T-helper 2 cell treated with Interferon-gamma antibody and Interleukin-4, amounts not matched to agents 5 μg/mL and 100 μg/mL, for 36 hours (primary cell): Measurements from ENCODE around the gene TMEM225.
"Not testable (repeated sequence)": the region's sequence is repeated elsewhere in the genome, so short reads cannot be mapped to it uniquely, and the experiment has no call there.

Experiments used
- DNase-seq: peaks from one replicate; pipeline ENCODE4 v3.0.0; 2021; ENCODE audit warnings: low spot score
- H3K27ac Mint-ChIP-seq: one replicate; pipeline ENCODE4 v1.8.0; 2021; ENCODE audit warnings: mild to moderate bottlenecking, mixed read lengths
- H3K27me3 Mint-ChIP-seq: one replicate; pipeline ENCODE4 v1.8.0; 2021; ENCODE audit warnings: low read depth, mixed read lengths
- H3K36me3 Mint-ChIP-seq: one replicate; pipeline ENCODE4 v1.8.0; 2021; ENCODE audit warnings: low read depth, mixed read lengths
- H3K4me1 Mint-ChIP-seq: one replicate; pipeline ENCODE4 v1.8.0; 2021; ENCODE audit warnings: low read depth, mixed read lengths
- H3K4me3 Mint-ChIP-seq: one replicate; pipeline ENCODE4 v1.8.0; 2022; ENCODE audit warnings: mild to moderate bottlenecking, moderate library complexity, mixed read lengths
- H3K9me3 Mint-ChIP-seq: one replicate; pipeline ENCODE4 v1.8.0; 2021; ENCODE audit warnings: mixed read lengths

The TMEM225 gene, protein sequence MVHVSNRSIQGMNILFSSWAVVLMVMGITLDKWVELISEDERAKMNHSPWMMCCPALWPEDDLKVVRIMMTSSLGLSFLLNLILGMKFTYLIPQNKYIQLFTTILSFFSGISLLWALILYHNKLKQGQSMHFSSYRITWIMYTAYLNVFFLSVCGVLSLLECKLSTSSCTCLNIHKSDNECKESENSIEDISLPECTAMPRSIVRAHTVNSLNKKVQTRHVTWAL

DNA sequence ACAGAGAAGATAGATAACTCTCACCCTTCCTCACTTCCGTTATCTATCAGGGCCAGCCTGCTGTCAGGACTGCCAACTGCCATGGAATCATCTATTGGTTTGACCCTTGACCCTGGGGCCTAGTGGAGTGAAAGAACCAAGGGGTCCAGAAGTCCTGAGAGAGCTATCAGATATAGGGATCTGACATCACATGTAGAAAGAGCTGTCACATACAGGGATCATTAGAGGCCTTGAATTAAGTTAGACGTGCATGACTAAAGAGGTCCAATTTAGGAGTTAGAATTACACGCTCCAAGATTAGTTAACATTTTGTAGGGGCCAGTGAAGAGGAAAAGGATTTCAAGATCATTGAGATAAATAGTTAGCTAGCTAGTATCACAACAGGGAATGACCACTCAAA, at the start of gene TMEM225:
Gene TMEM225, minus strand, starts transcription at position 101 of the 400 bp plus-strand sequence. CDS start 245 bp downstream, outside the sequence.
- no peaks in the 10 kb centered on the region for H3K9me3 Mint-ChIP-seq

DNA sequence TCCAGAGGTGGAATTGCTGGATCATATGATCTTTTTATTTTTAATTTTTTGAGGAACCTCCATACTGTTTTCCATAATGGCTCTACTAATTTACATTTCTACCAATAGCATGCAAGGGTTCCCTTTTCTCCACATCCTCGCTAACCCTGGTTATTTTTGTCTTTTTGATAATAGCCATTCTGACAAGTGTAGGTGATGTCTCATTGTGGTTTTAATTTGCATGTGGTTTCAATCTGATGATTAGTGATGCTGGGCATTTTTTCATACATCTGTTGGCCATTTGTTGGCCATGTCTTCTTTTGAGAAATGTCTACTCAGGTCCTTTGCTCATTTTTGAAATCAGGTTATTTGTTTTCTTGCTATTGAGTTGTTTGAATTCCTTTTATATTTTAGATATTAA, 38.6 kb upstream of the TMEM225 start:
- no peak for DNase-seq
- no peaks in the 10 kb centered on the region for H3K27me3 Mint-ChIP-seq
- no peak overlapping the region for H3K27ac Mint-ChIP-seq
- no peak overlapping the region for H3K4me3 Mint-ChIP-seq
- H3K36me3 Mint-ChIP-seq, result no peaks in the 10 kb centered on the region
- no peaks in the 10 kb centered on the region for H3K4me1 Mint-ChIP-seq
- no peaks in the 10 kb centered on the region for H3K9me3 Mint-ChIP-seq

More for the DNA sequence above, at the start of gene TMEM225:
- H3K27me3 Mint-ChIP-seq, result no peaks in the 10 kb centered on the region
- H3K27ac Mint-ChIP-seq, result no peak within 1 kb of the TSS
- no peaks in the 10 kb centered on the region for H3K36me3 Mint-ChIP-seq
- H3K4me1 Mint-ChIP-seq, result no peaks in the 10 kb centered on the region
- H3K4me3 Mint-ChIP-seq, result no peak within 1 kb of the TSS
- DNase-seq, result no peak

DNA sequence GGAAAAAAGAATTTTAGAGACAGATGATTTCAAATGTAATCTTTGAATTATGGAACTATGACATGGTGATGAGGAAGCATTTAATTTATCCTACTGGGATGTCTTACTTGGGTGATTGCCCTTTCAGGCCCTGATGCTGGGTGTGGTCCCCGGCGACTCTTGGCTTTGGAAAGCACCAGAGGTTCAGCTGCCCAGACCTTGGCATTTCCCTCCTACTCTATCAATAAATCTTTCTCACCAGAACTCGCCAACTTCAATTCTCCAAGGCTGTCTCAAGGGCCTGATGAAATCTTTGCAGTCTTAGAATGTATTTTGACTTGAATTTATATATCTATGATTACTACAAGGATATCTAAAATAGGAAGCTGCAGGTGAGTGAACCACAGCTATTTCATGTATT, 35.5 kb upstream of the TMEM225 start:
- peaks cover under 1% of the 10 kb centered on the region for H3K27me3 Mint-ChIP-seq
- H3K27ac Mint-ChIP-seq, result no peak overlapping the region
- no peaks in the 10 kb centered on the region for H3K4me1 Mint-ChIP-seq
- H3K4me3 Mint-ChIP-seq, result no peak overlapping the region
- H3K9me3 Mint-ChIP-seq, result no peaks in the 10 kb centered on the region
- no peaks in the 10 kb centered on the region for H3K36me3 Mint-ChIP-seq
- DNase-seq, result no peak

DNA sequence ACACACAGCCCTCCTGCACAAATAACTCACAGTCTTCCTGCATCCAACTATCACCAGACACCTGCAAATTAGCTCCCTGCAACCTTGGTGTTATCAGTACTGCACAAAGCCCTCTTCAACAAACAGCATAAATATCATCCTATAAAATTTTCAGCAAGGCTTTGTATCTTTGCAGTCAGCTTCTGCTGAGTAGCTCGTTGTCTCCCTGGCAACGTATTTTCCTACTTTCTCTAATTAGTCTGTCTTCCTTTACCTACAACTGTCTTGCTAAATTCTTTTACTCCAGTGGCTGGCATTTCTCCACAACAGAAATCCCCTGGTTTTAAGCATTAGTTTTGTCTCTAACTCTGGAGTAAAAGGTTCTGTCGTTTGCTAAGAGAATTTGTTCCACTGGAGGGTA, 20.4 kb upstream of the TMEM225 start:
- Mint-ChIP-seq H3K9me3 (no peaks in the 10 kb centered on the region), H3K36me3 (no peaks in the 10 kb centered on the region), H3K27me3 (peaks cover 10% of the 10 kb centered on the region), H3K4me1 (peaks cover 9% of the 10 kb centered on the region), H3K27ac (no peak overlapping the region), H3K4me3 (no peak overlapping the region)
- no peak for DNase-seq

DNA sequence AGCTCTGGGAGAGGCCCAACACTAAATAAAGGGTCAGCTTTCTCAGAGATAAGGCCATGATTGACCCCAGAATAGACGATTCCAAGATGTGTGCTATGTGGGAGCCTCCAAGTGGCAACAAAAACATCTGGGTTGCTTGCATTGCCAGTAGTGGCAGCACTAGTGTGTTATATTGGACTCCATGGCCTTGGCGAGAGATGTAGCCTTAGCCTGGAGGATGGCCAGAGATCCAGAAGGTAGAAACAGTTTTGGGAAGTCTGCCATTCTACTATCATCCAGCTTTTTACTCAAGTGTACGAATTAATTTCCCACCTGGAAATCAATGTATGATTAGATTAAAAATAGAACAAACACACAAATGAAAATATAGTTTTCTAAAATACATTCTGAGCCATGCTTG, 19.5 kb upstream of the TMEM225 start:
- DNase-seq, result no peak
- Mint-ChIP-seq H3K4me1 (peaks cover 9% of the 10 kb centered on the region), H3K36me3 (no peaks in the 10 kb centered on the region), H3K27me3 (peaks cover 10% of the 10 kb centered on the region), H3K27ac (no peak overlapping the region), H3K4me3 (no peak overlapping the region), H3K9me3 (no peaks in the 10 kb centered on the region)

DNA sequence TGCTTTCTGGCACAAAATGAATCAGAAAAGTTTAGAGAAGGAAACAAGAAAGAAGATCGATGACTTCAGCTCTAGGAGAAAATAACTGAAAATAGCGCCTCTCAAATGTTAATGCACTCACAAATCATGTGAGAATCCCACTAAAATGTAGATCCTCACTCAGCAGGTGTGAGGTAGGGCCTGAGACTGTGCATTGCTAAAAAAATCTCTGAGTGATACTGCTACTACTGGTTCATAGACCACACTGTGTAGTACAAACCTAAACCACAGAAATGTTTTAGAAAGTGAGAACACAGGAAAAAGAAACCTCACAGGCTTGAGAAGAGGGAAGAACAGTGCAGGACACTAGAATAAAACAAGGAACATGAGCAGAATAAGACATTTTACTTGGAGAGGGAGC, 18.5 kb upstream of the TMEM225 start:
- no peak for DNase-seq
- Mint-ChIP-seq H3K27ac (no peak overlapping the region), H3K27me3 (peaks cover 10% of the 10 kb centered on the region), H3K4me3 (no peak overlapping the region), H3K4me1 (peaks cover 9% of the 10 kb centered on the region), H3K9me3 (no peaks in the 10 kb centered on the region), H3K36me3 (no peaks in the 10 kb centered on the region)

DNA sequence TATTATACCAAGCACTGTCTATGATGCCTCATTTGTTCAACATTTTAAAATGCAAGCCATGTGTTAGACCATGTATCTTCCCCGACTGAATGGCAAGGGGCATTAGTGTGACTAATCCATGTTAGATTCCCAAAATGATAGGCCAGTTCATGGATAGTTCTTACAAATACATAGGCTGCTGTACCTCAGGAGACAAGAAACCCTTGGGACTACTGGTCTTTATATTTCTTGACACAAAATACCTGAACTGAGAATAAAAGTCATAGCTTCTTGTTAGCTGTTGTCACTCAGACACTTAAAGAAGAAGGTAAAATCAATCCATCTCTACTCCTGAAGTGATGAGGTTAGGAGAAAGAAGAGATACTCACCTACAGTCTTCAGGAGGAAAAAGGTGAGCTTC, 16.4 kb upstream of the TMEM225 start, which contains the start of gene OR8D4:
Gene OR8D4, plus strand, starts transcription at position 301 of the 400 bp plus-strand sequence. CDS start 4,265 bp downstream, outside the sequence.
- H3K9me3 Mint-ChIP-seq, result no peaks in the 10 kb centered on the region
- no peak within 1 kb of the TSS for H3K27ac Mint-ChIP-seq
- DNase-seq, result no peak
- no peak within 1 kb of the TSS for H3K4me3 Mint-ChIP-seq
- no peaks in the 10 kb centered on the region for H3K36me3 Mint-ChIP-seq
- H3K4me1 Mint-ChIP-seq, result peaks cover 9% of the 10 kb centered on the region
- H3K27me3 Mint-ChIP-seq, result peaks cover 4% of the 10 kb centered on the region

DNA sequence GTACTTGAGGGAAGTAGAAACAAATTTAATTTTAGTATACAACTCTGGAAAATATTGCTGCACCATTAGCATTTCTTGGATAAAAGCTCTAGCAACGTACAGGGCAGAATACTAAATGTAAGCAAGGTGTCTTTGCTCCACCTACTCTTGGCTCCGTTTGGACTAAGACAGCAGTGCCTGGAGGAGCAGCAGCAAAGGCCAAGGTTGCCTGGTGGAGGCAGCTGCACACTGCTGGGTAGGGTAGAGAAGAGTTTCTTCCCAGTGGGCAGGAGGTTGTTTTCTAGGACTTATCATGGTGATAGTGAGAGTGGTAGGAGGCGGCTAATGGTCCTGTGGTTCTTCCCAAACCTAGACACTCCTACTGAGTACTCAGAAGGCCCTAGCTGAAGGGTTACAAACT, 14.3 kb upstream of the TMEM225 start:
- H3K27me3 Mint-ChIP-seq, result peaks cover 4% of the 10 kb centered on the region
- H3K4me3 Mint-ChIP-seq, result no peak overlapping the region
- peaks cover 9% of the 10 kb centered on the region for H3K4me1 Mint-ChIP-seq
- no peaks in the 10 kb centered on the region for H3K36me3 Mint-ChIP-seq
- DNase-seq, result no peak
- H3K27ac Mint-ChIP-seq, result no peak overlapping the region
- H3K9me3 Mint-ChIP-seq, result no peaks in the 10 kb centered on the region

DNA sequence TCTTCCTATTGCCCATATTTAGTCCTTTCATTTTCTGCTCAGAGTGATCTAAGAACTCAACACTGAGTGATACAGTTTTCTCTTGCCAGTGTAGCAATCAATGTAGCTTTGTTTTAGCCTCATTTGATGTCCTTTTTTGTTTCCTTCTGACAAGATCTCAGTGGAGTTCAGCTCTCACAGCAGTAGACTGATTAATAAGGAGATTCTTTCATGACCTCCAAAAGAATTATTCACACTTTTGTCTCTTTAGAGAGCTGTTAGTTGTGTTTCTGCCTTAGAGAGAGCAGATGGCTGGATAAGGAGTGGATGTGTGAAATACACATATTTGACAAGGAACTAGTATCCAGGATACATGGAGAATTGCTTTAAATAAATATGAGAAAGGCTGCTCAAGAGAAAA, 6.6 kb upstream of the TMEM225 start:
- Mint-ChIP-seq H3K4me1 (no peaks in the 10 kb centered on the region), H3K27ac (no peak overlapping the region), H3K9me3 (no peaks in the 10 kb centered on the region), H3K36me3 (no peaks in the 10 kb centered on the region), H3K27me3 (peaks cover 2% of the 10 kb centered on the region), H3K4me3 (no peak overlapping the region)
- DNase-seq, result no peak

DNA sequence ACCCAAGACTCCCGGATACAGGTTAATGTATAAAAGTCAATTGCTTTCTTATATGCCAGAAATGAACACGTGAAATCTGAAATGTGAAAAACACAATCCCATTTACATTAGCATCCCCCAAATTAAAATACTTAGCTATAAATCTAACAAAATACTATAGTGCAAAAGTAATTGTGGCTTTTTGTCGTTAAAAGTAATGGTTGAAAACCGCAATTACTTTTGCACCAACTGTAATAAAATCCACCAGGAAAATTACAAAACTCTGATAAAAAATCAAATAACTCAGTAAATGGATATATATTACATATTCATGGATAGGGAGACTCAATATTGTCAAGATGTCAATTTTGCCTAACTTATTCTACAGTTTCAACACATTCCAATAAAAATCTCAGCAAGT, 4.6 kb downstream of the TMEM225 start:
- no peak overlapping the region for H3K27ac Mint-ChIP-seq

DNA sequence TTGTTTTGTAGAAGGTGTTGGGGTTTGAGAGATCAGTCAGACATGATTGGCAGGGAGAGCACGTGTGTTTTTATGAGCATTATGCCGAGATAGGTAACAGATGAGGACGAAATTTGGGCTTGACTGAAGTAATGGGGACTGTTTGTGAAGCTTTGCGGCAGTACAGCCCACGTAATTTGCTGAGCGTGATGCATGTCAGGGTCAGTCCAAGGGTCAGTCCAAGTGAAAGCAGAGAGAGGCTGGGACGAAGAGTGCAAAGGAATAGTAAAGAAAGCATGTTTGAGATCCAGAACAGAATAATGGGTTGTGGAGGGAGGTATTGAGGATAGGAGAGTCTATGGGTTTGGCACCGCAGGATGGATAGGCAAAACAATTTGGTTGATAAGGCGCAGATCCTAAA, 17.7 kb downstream of the TMEM225 start:
- not testable (repeated sequence) for H3K4me3 Mint-ChIP-seq, H3K36me3 Mint-ChIP-seq, DNase-seq, H3K4me1 Mint-ChIP-seq, H3K27ac Mint-ChIP-seq, H3K9me3 Mint-ChIP-seq, H3K27me3 Mint-ChIP-seq

More for the DNA sequence above, 4.6 kb downstream of the TMEM225 start:
- Mint-ChIP-seq H3K27me3 (peaks cover 2% of the 10 kb centered on the region), H3K4me3 (no peak overlapping the region), H3K9me3 (no peaks in the 10 kb centered on the region), H3K36me3 (no peaks in the 10 kb centered on the region), H3K4me1 (no peaks in the 10 kb centered on the region)
- DNase-seq, result no peak

DNA sequence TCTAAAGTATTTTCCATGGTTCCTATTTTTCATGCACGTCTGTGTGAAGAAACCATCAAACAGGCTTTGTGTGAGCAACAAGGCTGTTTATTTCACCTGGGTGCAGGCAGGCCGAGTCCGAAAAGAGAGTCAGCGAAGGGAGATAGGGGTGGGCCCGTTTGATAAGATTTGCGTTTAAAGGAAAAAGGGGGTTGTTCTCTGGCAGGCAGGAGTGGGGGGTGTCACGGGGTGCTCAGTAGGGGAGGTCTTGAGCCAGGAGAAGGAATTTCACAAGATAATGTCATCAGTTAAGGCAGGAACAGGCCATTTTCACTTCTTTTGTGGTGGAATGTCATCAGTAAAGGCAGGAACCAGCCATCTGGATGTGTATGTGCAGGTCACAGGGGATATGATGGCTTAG, 20.2 kb downstream of the TMEM225 start:
- not testable (repeated sequence) for H3K4me3 Mint-ChIP-seq, H3K27me3 Mint-ChIP-seq, H3K36me3 Mint-ChIP-seq, H3K27ac Mint-ChIP-seq, H3K4me1 Mint-ChIP-seq, DNase-seq, H3K9me3 Mint-ChIP-seq

DNA sequence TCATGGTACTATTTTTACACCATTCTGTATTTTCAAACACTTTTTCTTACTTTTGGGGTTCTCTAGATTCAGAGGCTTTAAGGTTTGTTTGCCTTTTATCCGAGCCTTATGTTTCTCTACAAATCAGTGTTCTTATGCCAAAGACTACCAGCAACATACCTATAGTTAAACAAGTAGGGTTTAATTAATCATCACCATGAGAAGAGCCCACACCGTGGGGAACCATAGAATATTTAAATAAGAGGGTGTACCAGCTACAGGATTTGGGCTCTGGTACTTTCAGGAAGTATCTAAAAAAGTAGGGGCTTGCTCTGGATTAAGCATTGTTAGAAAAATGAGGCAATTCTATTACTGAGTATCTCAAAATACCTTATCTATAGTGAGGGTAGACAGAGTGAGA, 25.7 kb downstream of the TMEM225 start:
- no peaks in the 10 kb centered on the region for H3K36me3 Mint-ChIP-seq
- no peak overlapping the region for H3K27ac Mint-ChIP-seq
- no peaks in the 10 kb centered on the region for H3K4me1 Mint-ChIP-seq
- no peak for DNase-seq
- no peaks in the 10 kb centered on the region for H3K9me3 Mint-ChIP-seq
- no peaks in the 10 kb centered on the region for H3K27me3 Mint-ChIP-seq
- no peak overlapping the region for H3K4me3 Mint-ChIP-seq

DNA sequence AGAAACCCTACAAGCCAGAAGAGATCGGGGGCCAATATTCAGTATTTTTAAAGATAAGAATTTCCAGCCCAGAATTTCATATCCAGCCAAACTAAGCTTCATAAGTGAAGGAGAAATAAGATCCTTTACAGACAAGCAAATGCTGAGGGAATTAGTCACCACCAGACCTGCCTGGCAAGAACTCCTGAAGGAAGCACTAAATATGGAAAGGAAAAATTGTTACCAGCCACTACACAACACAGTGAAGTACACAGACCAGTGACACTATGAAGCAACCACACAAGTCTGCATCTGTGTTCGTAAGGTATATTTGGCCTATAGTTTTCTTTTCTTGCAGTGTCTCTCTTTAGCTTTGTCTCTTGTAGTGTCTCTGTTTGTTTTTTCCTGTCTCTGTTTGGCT, 29.0 kb downstream of the TMEM225 start:
- Mint-ChIP-seq H3K9me3 (no peaks in the 10 kb centered on the region), H3K27ac (no peak overlapping the region), H3K4me1 (no peaks in the 10 kb centered on the region), H3K4me3 (no peak overlapping the region), H3K36me3 (no peaks in the 10 kb centered on the region), H3K27me3 (no peaks in the 10 kb centered on the region)
- DNase-seq, result no peak

DNA sequence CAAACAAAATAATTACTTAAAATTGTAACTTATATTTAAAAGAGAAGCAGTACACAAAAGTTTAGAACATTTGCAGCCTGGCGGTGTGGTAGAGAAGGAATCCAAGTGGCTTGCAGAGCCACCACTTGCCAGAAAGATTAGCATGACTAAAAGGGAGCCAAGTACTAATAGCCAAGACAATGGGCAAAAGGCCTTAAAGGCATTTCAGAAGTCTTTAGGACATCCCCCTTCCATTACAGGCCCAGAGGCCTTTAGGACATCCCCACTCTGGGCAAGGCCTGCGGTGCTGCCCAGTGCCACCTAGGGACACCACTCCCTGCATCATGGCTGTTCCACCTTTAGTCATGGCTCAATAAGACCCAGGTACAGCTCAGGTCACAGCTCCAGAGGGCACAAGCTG, 32.4 kb downstream of the TMEM225 start:
- peaks cover 5% of the 10 kb centered on the region for H3K27me3 Mint-ChIP-seq

More for the DNA sequence above, 32.4 kb downstream of the TMEM225 start:
- no peak for DNase-seq
- Mint-ChIP-seq H3K27ac (no peak overlapping the region), H3K4me3 (no peak overlapping the region), H3K36me3 (no peaks in the 10 kb centered on the region), H3K9me3 (no peaks in the 10 kb centered on the region), H3K4me1 (no peaks in the 10 kb centered on the region)
